Right lobe of liver (tissue), 6 donors: Measurements from ENCODE around the gene FBXO31. TPM values are rescaled to one million over a fixed set of nuclear protein-coding genes. Genes with fewer than 3 reads are reported as not detected.

Experiments used
- ATAC-seq, 4 donors: fragments of 200-7000 bp; cut with Tn5 transposase; one replicate each; pipeline ENCODE4 v1.9.1; 2020; ENCODE audit warnings: mild to moderate bottlenecking in 4 of 4, moderate library complexity in 4 of 4
- DNase-seq, 3 donors: peaks; one replicate each; pipeline ENCODE4 v3.0.0-alpha.2; 2020
- H3K27ac ChIP-seq, 3 donors: fragments of 200-600 bp; one replicate each; pipeline ENCODE4 v1.8.0; 2022
- H3K27me3 ChIP-seq, 2 donors: fragments of 200-600 bp; one replicate each; pipeline ENCODE4 v1.8.0; 2022
- H3K36me3 ChIP-seq, 4 donors: fragments of 200-600 bp; sonication (generic) in 1 of 4; one replicate each; pipeline versions ENCODE4 v1.5.1 to v1.8.0; 2017 to 2022; ENCODE audit warnings: control low read depth in 1 of 4
- H3K4me1 ChIP-seq, 4 donors: fragments of 200-600 bp; sonication (generic) in 1 of 4; one replicate each; pipeline versions ENCODE4 v1.5.1 to v1.8.0; 2017 to 2022; ENCODE audit warnings: control low read depth in 1 of 4
- H3K4me3 ChIP-seq, 3 donors: fragments of 200-600 bp; one replicate each; pipeline ENCODE4 v1.8.0; 2022
- H3K9me3 ChIP-seq, 4 donors: fragments of 200-600 bp; sonication (generic) in 1 of 4; one replicate each; pipeline versions ENCODE4 v1.5.1 to v1.8.0; 2017 to 2022; ENCODE audit warnings: control low read depth in 1 of 4
- CTCF ChIP-seq, 4 donors: fragments of 200-600 bp in 3 of 4; fragments of 450-650 bp in 1 of 4; IDR thresholded peaks; one replicate each; pipeline versions ENCODE4 v1.5.1 to v1.8.0; 2016 to 2022; ENCODE audit warnings: antibody characterized with exemption in 4 of 4, mild to moderate bottlenecking in 2 of 4
- POLR2A ChIP-seq: fragments of 450-650 bp; IDR thresholded peaks from one replicate; pipeline ENCODE4 v1.6.1; 2017; ENCODE audit warnings: antibody characterized with exemption, mild to moderate bottlenecking
- WGBS: methylation state at CpG from one replicate; pipeline ENCODE4 v1.1.6; 2018; ENCODE audit warnings: low coverage, low lambda C conversion rate; ENCODE audit not compliant: insufficient coverage; ENCODE audit errors: missing lambda C conversion rate; 5-methylcytosine and 5-hydroxymethylcytosine counted together
- intact Hi-C, 2 donors: fragments of 100-400 bp; cut with DNase I; formaldehyde crosslinking; loops; one replicate each; pipeline versions ENCODE4 v1.11.2 to v1.14.1; 2022
- total RNA-seq, 6 experiments: library from RNA; depleted of rRNA in 2 of 6; stranded (reverse); fragments of >200 nt in 2 of 6; fragmentation: NEBNext Ultra II Directional in 3 of 6; extraction: Animal tissue kit (Norgen Biotek cat#: 25700) in 3 of 6; gene quantifications; one replicate each; pipeline versions ENCODE4 v1.1.0 to v1.2.4, GENCODE V29; 2016 to 2023
- donor health status: DM: no; HTN: yes; CAD: no.
- donor health status: DM: no; HTN: no; CAD: no.
- donor health status: DM: no; HTN: no; CAD: no.
- donor health status: DM: no; HTN: yes; CAD: no.
- donor health status: DM: no; HTN: yes; CAD: no.

Gene FBXO31
- total RNA-seq, 6 experiments from 2014 or later = 20.6 to 56.9 (median 31.1) TPM

- TF ChIP-seq POLR2A = no peak
- TF ChIP-seq CTCF (IDR thresholded peaks at IDR 0.05) = no peak
- H3K4me1 ChIP-seq = no peaks in the 10 kb centered on the region
- H3K27ac ChIP-seq = no peak overlapping the region
- intact Hi-C loops = no loop called here
- ATAC-seq (no peak), DNase-seq (no peak)
- WGBS = 98% methylated on average over 6 of the region's 15 CpGs
- peaks cover 0 to 26% (median under 1%) of the 10 kb centered on the region in 4 donors for H3K36me3 ChIP-seq
- H3K4me3 ChIP-seq = no peak overlapping the region
- H3K9me3 ChIP-seq = no peaks in the 10 kb centered on the region
- H3K27me3 ChIP-seq = no peaks in the 10 kb centered on the region
Measured at GRCh38 chr16:87352818-87353217, 30.8 kb downstream of the FBXO31 start.

GRCh38 chr16:87351320-87351698, 32.3 kb downstream of the FBXO31 start:
- Histone ChIP-seq H3K36me3 (peaks cover 0 to 24% (median 4%) of the 10 kb centered on the region in 4 donors), H3K27me3 (no peaks in the 10 kb centered on the region), H3K4me3 (no peak overlapping the region), H3K9me3 (no peaks in the 10 kb centered on the region), H3K27ac (no peak overlapping the region), H3K4me1 (no peaks in the 10 kb centered on the region)
- 85% methylated on average over 3 of the region's 9 CpGs for WGBS
- DNase-seq (no peak), ATAC-seq (no peak)
- no peak for TF ChIP-seq CTCF (IDR thresholded peaks at IDR 0.05)
- TF ChIP-seq POLR2A = no peak
- intact Hi-C loops = no loop called here

- Histone ChIP-seq H3K27me3 (no peaks in the 10 kb centered on the region), H3K4me1 (no peaks in the 10 kb centered on the region), H3K4me3 (no peak overlapping the region), H3K9me3 (no peaks in the 10 kb centered on the region), H3K36me3 (peaks cover 0 to 29% (median 4%) of the 10 kb centered on the region in 4 donors), H3K27ac (no peak overlapping the region)
- DNase-seq (no peak), ATAC-seq (no peak)
- intact Hi-C loops = no loop called here
- WGBS = 84% methylated on average over 12 of the region's 23 CpGs
- TF ChIP-seq POLR2A (no peak), CTCF (IDR thresholded peaks at IDR 0.05) (no peak)
Measured at GRCh38 chr16:87350681-87351319, 32.8 kb downstream of the FBXO31 start.

- Histone ChIP-seq H3K4me1 (no peaks in the 10 kb centered on the region), H3K4me3 (no peak overlapping the region), H3K9me3 (no peaks in the 10 kb centered on the region), H3K27me3 (no peaks in the 10 kb centered on the region), H3K27ac (no peak overlapping the region), H3K36me3 (peaks cover 0 to 31% (median 4%) of the 10 kb centered on the region in 4 donors)
- no peak for ATAC-seq
- intact Hi-C loops = no loop called here
- WGBS = 85% methylated on average over 5 of the region's 8 CpGs
- DNase-seq = no peak
- TF ChIP-seq POLR2A (no peak), CTCF (IDR thresholded peaks at IDR 0.05) (no peak)
Measured at GRCh38 chr16:87350031-87350430, 33.5 kb downstream of the FBXO31 start.
